GM12878 (cell line): Measurements from ENCODE around the gene TRIM68. TPM values are rescaled to one million over a fixed set of nuclear protein-coding genes. Genes with fewer than 3 reads are reported as not detected.

Experiments
- ATAC-seq: fragments of 200-7000 bp; cut with Tn5 transposase; 3 replicates; pipeline ENCODE4 v1.9.1; 2020; ENCODE audit warnings: mild to moderate bottlenecking, moderate library complexity
- BruUV-seq: library from RNA; stranded (reverse); fragments of 400-500 nt; replicated peaks from 2 replicates; lab custom pipeline; 2021; lab: Mats Ljungman, UMichigan
- CTCF ChIA-PET: fragments of 300-600 bp; sonication (Branson Sonifier 250); formaldehyde crosslinking; extraction: SDS; loops from one replicate; lab custom pipeline; 2021; ENCODE audit warnings: inconsistent platforms; lab: Yijun Ruan, JAX
- POLR2A ChIA-PET: fragments of 350-600 bp; formaldehyde crosslinking; extraction: SDS; loops from one replicate; lab custom pipeline; 2021; ENCODE audit warnings: inconsistent platforms; lab: Charles Lee
- RAD21 ChIA-PET: fragments of 300-600 bp; sonication (Branson Sonifier 250); formaldehyde crosslinking; loops from one replicate; lab custom pipeline; 2023; ENCODE audit warnings: antibody characterized with exemption; ENCODE audit not compliant: unreplicated experiment; lab: Charles Lee
- SMC1A ChIA-PET: fragments of 300-600 bp; sonication (Branson Sonifier 250); formaldehyde crosslinking; loops from one replicate; lab custom pipeline; 2023; ENCODE audit not compliant: unreplicated experiment, uncharacterized antibody; lab: Charles Lee
- DNase-seq: peaks from one replicate; pipeline ENCODE4 v3.0.0-alpha.2; 2011; ENCODE audit warnings: low read depth, low spot score
- FAIRE-seq: peaks from 3 replicates; lab custom pipeline; 2011; peaks lifted over from hg19 to GRCh38; lab: Jason Lieb, UNC
- H2AFZ ChIP-seq: 2 replicates; pipeline ENCODE4 v1.6.0; 2011; ENCODE audit warnings: low read depth, low read length, control low read depth; ENCODE audit not compliant: control insufficient read depth
- H3K27ac ChIP-seq: 2 replicates; pipeline ENCODE4 v1.5.1; 2011; ENCODE audit warnings: control low read depth; ENCODE audit not compliant: control insufficient read depth, insufficient read depth
- H3K27me3 ChIP-seq, 2 experiments: replicated peaks in 1 of 2; 2 replicates each; pipeline versions ENCODE4 v1.6.0 to v1.6.1; 2011; ENCODE audit warnings: low read length in 1 of 2; ENCODE audit not compliant: control insufficient read depth in 2 of 2, insufficient read depth in 2 of 2
- H3K36me3 ChIP-seq, 2 experiments: 2 replicates each; pipeline ENCODE4 v1.5.1; 2011; ENCODE audit warnings: low read length in 1 of 2; ENCODE audit not compliant: control insufficient read depth in 2 of 2, insufficient read depth in 2 of 2
- H3K4me1 ChIP-seq: 2 replicates; pipeline ENCODE4 v1.6.1; 2011; ENCODE audit warnings: mild to moderate bottlenecking, low read length, moderate library complexity, mixed read lengths; ENCODE audit not compliant: control insufficient read depth, insufficient read depth
- H3K4me2 ChIP-seq: 2 replicates; pipeline ENCODE4 v1.6.0; 2011; ENCODE audit warnings: control low read depth; ENCODE audit not compliant: control insufficient read depth, insufficient read depth
- H3K4me3 ChIP-seq: fragments of 200-600 bp; sonication (generic); 2 replicates; pipeline ENCODE4 v1.5.1; 2016
- H3K79me2 ChIP-seq: 2 replicates; pipeline ENCODE4 v1.6.0; 2011; ENCODE audit warnings: low read length; ENCODE audit not compliant: control insufficient read depth, insufficient read depth
- H3K9ac ChIP-seq: 2 replicates; pipeline ENCODE4 v1.8.0; 2011; ENCODE audit warnings: low read length, control low read depth, mixed read lengths; ENCODE audit not compliant: control insufficient read depth, insufficient read depth
- H3K9me3 ChIP-seq: replicated peaks from 3 replicates; pipeline ENCODE4 v1.5.1; 2011; ENCODE audit warnings: mild to moderate bottlenecking, low read length; ENCODE audit not compliant: control insufficient read depth, insufficient read depth
- H4K20me1 ChIP-seq: 2 replicates; pipeline ENCODE4 v1.6.0; 2011; ENCODE audit not compliant: control insufficient read depth, insufficient read depth
- BACH1 ChIP-seq: fragments of 450-650 bp; IDR thresholded peaks from 2 replicates; pipeline ENCODE4 v1.6.1; 2017; ENCODE audit warnings: mild to moderate bottlenecking, borderline replicate concordance
- BHLHE40 ChIP-seq, 2 experiments: fragments of 450-650 bp in 1 of 2; IDR thresholded peaks; 2 replicates each; pipeline ENCODE4 v1.6.1; 2011 to 2017; ENCODE audit warnings: low read depth in 2 of 2, borderline replicate concordance in 1 of 2, improper control_type of control experiment in 1 of 2, low read length in 1 of 2, mild to moderate bottlenecking in 1 of 2
- CBX5 ChIP-seq: sonication (generic); IDR thresholded peaks from 2 replicates; pipeline ENCODE4 v1.6.1; 2016; ENCODE audit warnings: low read depth, moderate library complexity, mild to moderate bottlenecking, inconsistent platforms
- CHD2 ChIP-seq: IDR thresholded peaks from 2 replicates; pipeline ENCODE4 v1.6.1; 2011; ENCODE audit warnings: low read depth, low read length, improper control_type of control experiment, borderline replicate concordance
- FOS ChIP-seq: IDR thresholded peaks from 3 replicates; pipeline ENCODE4 v1.6.1; 2011; ENCODE audit warnings: borderline replicate concordance; ENCODE audit not compliant: insufficient read length; ENCODE audit errors: extremely low read depth
- HCFC1 ChIP-seq: fragments of 150-350 bp; IDR thresholded peaks from 2 replicates; pipeline ENCODE4 v1.6.1; 2014; ENCODE audit warnings: low read length
- NFYA ChIP-seq: IDR thresholded peaks from 2 replicates; pipeline ENCODE4 v1.6.1; 2011; ENCODE audit warnings: low read depth, mild to moderate bottlenecking, low read length, improper control_type of control experiment, borderline replicate concordance
- NFYB ChIP-seq: IDR thresholded peaks from 2 replicates; pipeline ENCODE4 v1.6.1; 2011; ENCODE audit warnings: low read depth, mild to moderate bottlenecking, low read length, improper control_type of control experiment, moderate library complexity; ENCODE audit not compliant: insufficient read depth
- SUPT20H ChIP-seq: IDR thresholded peaks from 2 replicates; pipeline ENCODE4 v1.6.1; 2011; ENCODE audit warnings: low read depth, mild to moderate bottlenecking, low read length, moderate library complexity, borderline replicate concordance; ENCODE audit not compliant: control insufficient read depth
- TAF1 ChIP-seq: IDR thresholded peaks from 2 replicates; pipeline ENCODE4 v1.6.1; 2011; ENCODE audit warnings: mild to moderate bottlenecking, low read depth, low read length, borderline replicate concordance
- ZNF274 ChIP-seq: IDR thresholded peaks from one replicate; pipeline ENCODE4 v1.8.0; 2011; ENCODE audit not compliant: insufficient read length, insufficient read depth
- WGBS: methylation state at CpG from one replicate; pipeline ENCODE4 v1.1.6; 2016; ENCODE audit warnings: low lambda C conversion rate; ENCODE audit not compliant: insufficient replicate concordance, insufficient coverage; ENCODE audit errors: missing lambda C conversion rate; 5-methylcytosine and 5-hydroxymethylcytosine counted together
- in situ Hi-C: fragments of 300-500 bp; cut with MboI; formaldehyde crosslinking; loops from 9 replicates; pipeline ENCODE4 v1.14.3; 2018; ENCODE audit warnings: mixed read lengths
- intact Hi-C: fragments of 100-400 bp; cut with micrococcal nuclease; formaldehyde crosslinking; loops from one replicate; pipeline ENCODE4 v1.14.2; 2022; ENCODE audit not compliant: unreplicated experiment
- polyA plus RNA-seq, 11 experiments: library from polyadenylated mRNA; depleted of rRNA in 4 of 11; unstranded in 6 of 11; stranded (reverse) in 5 of 11; fragments of >200 nt; fragmentation: Nextera tagmentation in 4 of 11; fragmentation: Illumina TruSeq in 1 of 11; extraction: Ambion mirVana in 4 of 11; extraction: Trizol in 1 of 11; gene quantifications; 1 replicate in 1 of 11; 2 replicates in 10 of 11; pipeline versions ENCODE4 v1.2.1 to v1.2.3, GENCODE V29; 2011 to 2016; ENCODE audit warnings: inconsistent platforms in 2 of 11, missing spikeins in 2 of 11, low read depth in 1 of 11
- total RNA-seq, 4 experiments: library from RNA; depleted of rRNA in 3 of 4; stranded (reverse); fragments of >200 nt in 3 of 4; fragmentation: Illumina TruSeq in 1 of 4; extraction: Trizol in 1 of 4; gene quantifications; 2 replicates each; pipeline versions ENCODE4 v1.2.1 to v1.2.3, GENCODE V29; 2013 to 2021

Gene TRIM68
- total and polyA plus RNA-seq, 10 of the 15 experiments (the other 5 are each of a cell fraction or from before 2014, with no cell fraction given): 3.3 to 13.7 (median 8.3) TPM

GRCh38 chr11:4643076-4643475 lies 35.0 kb upstream of the TRIM68 start:
- BruUV-seq: no TSS peak
- H2AFZ ChIP-seq: no peak overlapping the region
- H3K9me3 ChIP-seq: no peaks in the 10 kb centered on the region
- ATAC-seq: no peak
- no peak for TF ChIP-seq CHD2
- no peak for TF ChIP-seq ZNF274
- TF ChIP-seq NFYB: no peak
- TF ChIP-seq SUPT20H: no peak
- no peak for TF ChIP-seq HCFC1
- no peak for TF ChIP-seq TAF1
- TF ChIP-seq BHLHE40 (IDR thresholded peaks at IDR 0.05; ENCODE audit: borderline replicate concordance in 1 of 2, low read depth in 2 of 2, low read length in 1 of 2): no peak
- TF ChIP-seq BACH1: no peak
- no peak for TF ChIP-seq NFYA
- no peak for TF ChIP-seq FOS
- no peak for TF ChIP-seq CBX5
- H3K79me2 ChIP-seq: no peaks in the 10 kb centered on the region
- no peaks in the 10 kb centered on the region for H3K27me3 ChIP-seq
- no peak overlapping the region for H3K4me2 ChIP-seq
- ChIA-PET RAD21 (no interaction called here), POLR2A (no interaction called here), SMC1A (no interaction called here), CTCF (no interaction called here)
- 13% methylated on average over 5 of the region's 5 CpGs for WGBS
- intact Hi-C loops (no loop called here), in situ Hi-C loops (no loop called here)
- no peaks in the 10 kb centered on the region for H3K36me3 ChIP-seq
- no peak overlapping the region for H3K27ac ChIP-seq
- no peaks in the 10 kb centered on the region for H3K4me1 ChIP-seq
- no peak for FAIRE-seq
- no peaks in the 10 kb centered on the region for H4K20me1 ChIP-seq
- no peak overlapping the region for H3K9ac ChIP-seq
- no peak for DNase-seq
- H3K4me3 ChIP-seq: no peak overlapping the region
